Measurements from ENCODE around the gene TOR1A.

TOR1A gene

GRCh38 chr9:129852579-129852978 lies 28.6 kb upstream of the TOR1A start:
- no peak for DNase-seq (ENCODE audit: low read depth in 2 of 2, low spot score in 1 of 2)

DNA sequence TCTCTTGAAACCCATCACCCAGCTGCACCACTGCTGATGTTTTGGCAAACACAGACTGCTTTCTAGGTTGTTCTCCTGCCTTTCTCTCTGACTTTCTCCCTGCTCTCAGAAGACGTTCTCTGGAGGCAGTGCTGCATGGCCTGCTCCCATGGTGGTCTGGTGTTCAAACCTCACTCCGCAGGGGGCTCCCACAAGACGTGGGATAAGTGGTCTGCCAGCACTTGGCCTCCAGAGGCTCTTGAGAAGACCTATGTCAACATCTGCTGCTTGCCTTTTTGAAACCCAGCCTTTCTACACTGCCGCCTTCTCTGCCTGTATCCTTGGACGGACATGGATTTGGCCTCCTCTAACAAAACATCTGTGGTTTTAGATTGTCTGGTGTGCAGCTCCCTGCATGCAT lies 27.9 kb upstream of the TOR1A start:
- DNase-seq (ENCODE audit: low read depth in 2 of 2, low spot score in 1 of 2), result no peak

DNA sequence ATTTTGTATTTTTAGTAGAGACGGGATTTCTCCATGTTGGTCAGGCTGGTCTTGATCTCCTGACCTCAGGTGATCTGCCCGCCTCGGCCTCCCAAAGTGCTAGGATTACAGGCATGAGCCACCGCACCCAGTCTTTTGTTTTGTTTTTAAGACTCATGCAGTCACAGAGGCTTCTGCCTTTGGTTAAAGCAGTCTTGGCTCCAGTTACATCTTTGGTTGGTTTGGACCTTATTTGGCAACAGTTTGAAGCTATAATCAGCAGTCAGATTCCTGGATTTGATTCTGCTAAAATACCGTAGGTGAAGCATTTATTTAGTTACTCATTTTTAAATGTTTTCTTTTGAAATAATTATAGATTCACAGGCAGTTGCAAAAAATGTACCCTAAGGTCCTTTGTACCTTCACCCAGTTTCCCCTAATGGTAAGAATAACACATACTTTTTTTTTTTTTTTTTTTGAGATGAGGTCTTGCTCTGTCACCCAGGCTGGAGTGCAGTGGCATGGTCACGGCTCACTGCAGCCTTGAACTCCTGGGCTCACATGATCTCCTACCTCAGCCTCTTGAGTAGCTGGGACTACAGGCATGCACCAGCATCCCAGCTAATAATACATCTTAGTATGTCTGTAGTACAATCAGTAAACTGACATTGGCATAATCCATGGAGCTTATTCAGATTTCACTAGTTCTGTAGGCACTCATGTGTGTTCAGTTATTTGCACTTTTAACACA lies 27.1 kb upstream of the TOR1A start:
- DNase-seq (ENCODE audit: low read depth in 2 of 2, low spot score in 1 of 2), result no peak

DNA sequence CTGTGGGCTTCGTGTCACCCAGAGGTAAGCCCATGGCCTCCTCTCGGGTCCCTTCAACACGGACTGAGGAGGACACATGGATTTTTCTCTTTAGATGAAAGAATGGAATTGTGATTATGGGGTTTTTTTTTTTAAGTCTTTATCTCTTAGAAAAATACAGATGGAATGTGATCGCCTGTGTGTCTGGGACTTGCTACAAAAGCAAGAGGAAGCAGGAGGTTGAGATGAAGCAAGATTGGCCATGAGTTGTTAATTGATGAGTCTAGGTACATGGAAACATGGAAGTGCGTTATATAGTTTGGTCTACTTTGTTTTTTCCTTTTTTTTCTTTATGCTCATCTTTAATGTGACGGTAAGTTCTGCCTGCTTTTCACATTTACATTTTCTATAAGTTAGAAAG lies 26.0 kb upstream of the TOR1A start:
- DNase-seq (ENCODE audit: low read depth in 2 of 2, low spot score in 1 of 2), result no peak

DNA sequence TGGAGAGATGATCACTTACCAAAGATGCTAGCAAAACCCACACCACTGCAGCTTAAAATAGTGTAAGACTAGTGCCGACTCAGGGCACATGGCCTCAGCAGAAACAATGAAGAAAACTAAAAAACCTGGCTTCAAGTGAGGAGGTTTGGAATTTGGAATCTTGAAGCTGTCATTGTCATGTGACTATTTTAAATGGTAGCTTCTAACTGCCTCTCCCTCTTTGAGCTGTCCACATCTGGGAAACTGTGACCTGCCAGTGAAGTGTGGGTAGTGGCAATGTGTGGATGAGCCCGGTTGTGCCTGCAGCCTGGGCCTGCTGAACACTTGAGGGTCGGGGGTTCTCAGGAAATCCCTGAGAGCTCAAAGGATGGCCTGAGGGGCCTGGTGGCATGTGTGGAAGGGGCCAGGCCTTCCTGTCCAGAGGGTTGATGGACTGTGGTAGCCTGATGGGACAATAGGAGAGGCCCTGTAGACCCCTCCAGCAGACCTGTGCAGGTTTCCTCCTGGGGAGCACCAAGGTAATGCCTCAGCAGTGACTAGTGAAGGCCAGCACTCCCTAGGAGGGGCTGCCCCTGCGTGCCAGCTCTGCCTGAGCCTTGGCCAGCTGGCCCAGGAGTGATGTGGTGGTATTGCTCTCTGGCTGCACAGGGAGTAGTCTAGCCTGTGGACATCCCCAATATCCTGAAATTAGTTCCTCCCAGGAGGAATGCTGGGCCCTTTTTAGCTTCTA lies 24.9 kb upstream of the TOR1A start:
- no peak for DNase-seq (ENCODE audit: low read depth in 2 of 2, low spot score in 1 of 2)

- no peak for DNase-seq (ENCODE audit: low read depth in 2 of 2, low spot score in 1 of 2)
Observed at GRCh38 chr9:129845373-129845772, 21.4 kb upstream of the TOR1A start.

DNA sequence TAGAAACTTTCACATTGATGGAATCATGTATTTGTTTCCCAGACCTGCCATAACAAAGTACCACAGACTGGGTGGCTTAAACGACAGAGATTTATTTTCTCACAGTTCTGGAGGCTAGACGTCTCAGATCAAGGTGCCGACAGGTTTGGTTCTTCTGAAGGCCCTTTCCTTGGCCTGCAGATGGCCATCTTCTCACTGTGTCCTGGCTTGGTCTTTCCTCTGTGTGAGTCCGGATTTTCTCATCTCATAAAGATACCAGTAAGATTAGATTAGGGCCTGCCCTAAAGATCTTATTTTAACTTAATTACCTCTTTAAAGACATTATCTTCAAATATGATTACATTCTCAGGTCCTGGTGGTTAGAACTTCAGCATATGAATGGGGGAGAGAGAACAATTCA lies 17.1 kb upstream of the TOR1A start:
- DNase-seq (ENCODE audit: low read depth in 2 of 2, low spot score in 1 of 2), result no peak

DNA sequence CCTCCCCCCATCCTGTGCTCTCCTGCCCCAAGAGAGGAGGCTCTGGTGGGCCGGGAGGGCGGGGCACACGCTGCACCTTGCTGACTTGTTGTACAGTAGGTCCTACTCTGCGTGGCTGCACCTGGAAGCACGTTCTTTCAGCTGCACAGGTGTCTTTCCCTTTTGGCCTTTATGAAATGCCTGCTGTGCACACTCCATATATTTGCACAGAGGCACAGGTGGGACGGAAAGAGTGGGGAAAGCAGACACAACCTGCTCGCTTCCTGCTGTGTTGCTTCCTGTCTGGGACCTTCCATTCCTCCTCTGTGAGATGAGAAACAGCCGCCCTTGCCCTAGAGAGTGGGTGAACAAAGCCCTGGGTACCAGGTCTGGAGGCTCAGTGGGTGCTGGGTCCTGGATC lies 16.1 kb upstream of the TOR1A start:
- DNase-seq (ENCODE audit: low read depth in 2 of 2, low spot score in 1 of 2), result no peak

- no peak for DNase-seq (ENCODE audit: low read depth in 2 of 2, low spot score in 1 of 2)
Observed at GRCh38 chr9:129839324-129840023, 15.5 kb upstream of the TOR1A start.

DNA sequence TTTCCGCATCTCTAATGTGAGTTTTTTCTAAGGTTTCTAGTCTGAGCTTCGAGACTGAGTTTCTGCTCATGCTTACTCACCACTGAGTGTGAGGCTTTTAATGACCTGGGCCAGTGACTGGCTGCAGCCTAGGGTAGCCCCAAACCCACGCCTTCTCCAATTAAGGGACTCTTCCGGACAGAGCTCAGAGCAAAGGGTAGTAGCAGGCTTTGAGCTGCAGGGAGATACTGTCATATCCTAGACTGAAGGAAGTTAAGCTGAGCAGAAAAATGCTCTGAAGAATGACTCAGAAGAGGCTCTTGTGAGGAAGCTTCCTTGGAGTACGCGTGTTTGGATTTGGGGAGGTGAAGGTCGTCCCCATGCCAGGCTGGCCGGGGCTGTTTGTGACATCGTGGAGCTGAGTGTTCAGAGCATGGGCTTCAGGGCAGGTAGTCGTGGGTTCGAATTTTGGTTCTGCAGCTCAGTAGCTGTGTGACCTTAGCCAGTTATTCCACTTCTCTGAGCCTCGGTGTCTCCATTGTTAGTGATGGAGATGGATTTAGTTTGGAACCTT lies 14.8 kb upstream of the TOR1A start:
- no peak for DNase-seq (ENCODE audit: low read depth in 2 of 2, low spot score in 1 of 2)

DNA sequence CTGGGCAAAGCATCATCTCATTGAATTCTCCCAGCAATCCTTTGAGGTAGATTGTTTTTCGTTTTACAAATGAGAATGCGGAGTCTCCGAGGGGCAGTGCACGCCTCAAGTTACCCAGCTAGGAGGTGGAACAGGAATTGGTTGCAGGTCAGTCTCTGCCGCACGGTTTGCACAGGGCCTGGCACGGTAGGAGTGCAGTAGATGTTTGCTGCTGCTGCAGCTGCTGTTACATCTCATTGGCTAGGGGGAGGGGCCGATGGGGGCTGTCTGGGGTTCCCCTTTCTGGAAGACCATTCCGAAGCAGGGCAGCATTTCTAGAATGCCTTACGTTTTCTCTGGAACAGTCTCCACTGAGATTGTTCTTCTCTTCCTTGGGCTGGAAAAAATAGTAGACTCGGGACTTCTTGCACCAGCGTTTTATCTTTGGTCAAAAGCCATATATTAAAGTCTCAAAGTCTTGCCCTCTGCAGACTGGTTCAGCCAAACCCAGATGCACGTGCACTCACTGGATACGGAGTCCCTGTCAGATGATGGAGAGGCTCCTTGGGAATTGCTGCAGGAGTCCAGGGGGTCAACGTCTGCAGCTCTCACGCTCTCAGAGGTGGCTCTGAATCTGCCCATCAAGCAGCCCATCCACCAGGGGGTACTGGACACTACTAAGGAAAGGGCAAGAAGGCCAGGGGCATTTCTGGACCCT lies 12.5 kb upstream of the TOR1A start:
- peak in 1 of 2 donors; percentile 21 for DNase-seq (ENCODE audit: low read depth in 2 of 2, low spot score in 1 of 2)

DNA sequence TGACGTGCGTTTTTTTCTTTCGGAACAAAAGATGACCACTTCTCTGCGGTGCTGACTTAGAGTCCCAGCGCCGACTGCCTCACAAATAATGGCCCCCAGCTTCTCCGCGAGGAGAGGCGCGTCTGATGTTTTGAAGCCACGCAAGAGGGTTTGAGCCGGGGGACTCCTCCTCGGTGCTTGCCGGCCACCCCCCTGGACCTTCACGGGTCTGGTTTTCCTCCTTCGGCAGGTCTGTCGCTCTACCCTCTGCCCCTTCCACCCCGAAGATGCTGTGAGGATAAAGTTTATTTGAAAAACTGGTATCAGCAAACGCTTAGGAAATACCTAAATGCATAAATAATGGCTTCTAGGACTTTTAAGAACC lies 11.9 kb upstream of the TOR1A start:
- DNase-seq (ENCODE audit: low read depth in 2 of 2, low spot score in 1 of 2), result no peak

DNA sequence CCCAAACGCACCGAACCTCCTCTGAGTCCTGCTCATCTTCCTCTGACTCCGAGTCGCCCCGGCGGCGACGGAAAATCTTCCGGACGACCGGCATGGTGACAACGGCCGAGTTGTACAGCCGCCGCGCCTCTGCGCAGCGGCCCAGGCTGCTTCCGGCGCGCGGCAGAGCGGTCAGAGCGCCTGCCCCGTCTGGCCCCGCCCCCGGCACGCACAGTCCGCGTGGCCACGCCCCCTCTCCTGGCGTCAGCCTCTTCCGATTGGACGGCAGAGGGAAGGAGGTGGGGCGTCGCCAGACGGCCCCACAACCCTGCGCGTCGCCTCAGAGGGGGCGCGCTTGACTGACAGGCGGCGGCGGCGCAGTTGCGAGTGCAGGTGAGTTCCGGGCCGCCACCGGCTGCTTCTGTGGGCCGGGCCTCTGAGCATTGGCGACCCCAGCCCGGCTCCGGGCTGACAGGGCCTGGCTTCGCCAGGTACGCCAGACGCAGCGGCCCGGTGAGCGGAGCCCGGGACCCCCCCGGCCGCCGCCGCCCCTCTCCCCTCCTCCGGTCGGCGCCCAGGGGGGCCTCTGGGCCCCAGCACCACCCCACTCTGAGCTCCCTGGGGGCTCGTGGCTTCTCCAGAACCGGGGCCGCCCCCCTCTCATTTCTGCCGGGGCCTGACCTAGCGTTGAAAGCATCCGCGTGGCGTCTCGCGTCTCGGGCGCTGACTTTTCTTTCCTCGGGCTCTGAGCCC lies 11.4 kb upstream of the TOR1A start, which contains the start of the genes C9orf78 and USP20:
Gene C9orf78 (minus strand): TSS at position 148 of the 732 bp plus-strand sequence. CDS start 54 bp downstream, at position 94.
Gene USP20 (plus strand): TSS at position 331 of the 732 bp plus-strand sequence. CDS start 17,098 bp downstream, outside the sequence.
- DNase-seq (ENCODE audit: low read depth in 2 of 2, low spot score in 1 of 2), result peak; percentile 87 to 93

DNA sequence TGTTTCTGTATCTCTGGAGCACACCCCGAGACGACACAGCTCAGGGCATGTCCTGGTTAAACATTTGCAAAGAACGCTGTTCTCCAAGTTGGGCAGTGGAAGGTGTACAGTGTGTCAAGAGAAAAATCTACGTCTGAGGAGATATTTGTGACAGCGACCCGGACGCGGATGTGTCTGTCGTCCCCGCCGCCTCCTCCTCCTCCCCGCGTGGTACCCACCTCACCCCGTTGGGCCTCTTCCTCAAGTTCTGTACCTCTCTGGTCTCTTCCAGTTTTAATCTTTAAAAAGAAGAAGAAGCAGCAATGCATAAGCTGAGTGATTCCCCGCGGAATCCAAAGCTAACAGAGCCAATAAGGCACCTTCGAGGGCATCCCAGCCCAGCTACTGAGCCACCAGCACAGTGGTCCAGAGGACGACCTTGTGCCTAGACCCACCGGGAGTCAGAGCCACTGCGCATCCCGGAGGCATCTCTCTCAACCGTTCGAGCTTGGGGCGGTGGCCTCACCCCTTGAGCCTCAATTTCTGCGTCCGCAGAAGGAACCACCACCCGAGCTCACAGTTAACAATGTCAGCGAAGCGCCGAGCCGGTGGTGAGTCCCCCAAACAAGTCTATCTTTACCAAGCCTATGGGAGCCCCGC lies 10.7 kb upstream of the TOR1A start:
- no peak for DNase-seq (ENCODE audit: low read depth in 2 of 2, low spot score in 1 of 2)

GRCh38 chr9:129832982-129833381 lies 9.0 kb upstream of the TOR1A start:
- no peak for DNase-seq (ENCODE audit: low read depth in 2 of 2, low spot score in 1 of 2)

DNA sequence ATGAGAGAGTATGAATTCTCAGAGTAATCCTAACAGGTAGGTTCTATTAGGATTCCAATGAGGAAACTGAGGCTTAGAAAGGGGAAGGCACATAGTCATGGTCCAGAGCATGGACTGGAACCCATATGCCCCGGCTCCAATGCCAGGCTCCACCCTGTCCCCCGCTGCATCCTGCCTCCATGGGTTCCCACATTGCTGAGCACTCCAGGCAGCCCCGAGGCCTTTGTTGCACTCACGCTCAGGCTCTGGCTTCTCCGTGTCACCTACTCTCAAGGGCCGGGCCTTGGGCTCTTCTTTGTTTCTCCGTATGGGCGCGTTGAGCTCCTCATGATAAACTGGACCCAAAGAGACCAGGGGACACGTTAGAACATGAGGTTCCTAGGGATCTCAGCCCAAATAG lies 5.0 kb upstream of the TOR1A start:
- DNase-seq (ENCODE audit: low read depth in 2 of 2, low spot score in 1 of 2), result no peak

DNA sequence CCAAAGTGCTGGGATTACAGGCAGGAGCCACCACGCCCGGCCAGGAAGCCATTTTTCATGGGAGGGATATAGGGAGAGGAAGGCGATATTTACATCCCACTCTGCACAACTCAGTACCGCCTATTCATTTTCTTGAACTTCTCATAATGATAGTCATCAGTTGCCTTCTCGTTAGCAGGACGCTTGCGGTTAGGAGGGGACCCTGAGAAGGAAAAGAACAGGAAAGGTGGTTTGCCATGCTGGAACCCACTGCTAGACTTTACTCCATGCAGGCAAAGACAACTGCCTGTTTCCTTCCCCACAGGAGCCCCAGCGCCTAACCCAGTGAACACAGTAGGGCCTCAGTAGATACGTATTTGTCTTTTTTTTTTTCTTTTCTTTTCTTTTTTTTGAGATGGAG lies 4.1 kb upstream of the TOR1A start:
- no peak for DNase-seq (ENCODE audit: low read depth in 2 of 2, low spot score in 1 of 2)

DNA sequence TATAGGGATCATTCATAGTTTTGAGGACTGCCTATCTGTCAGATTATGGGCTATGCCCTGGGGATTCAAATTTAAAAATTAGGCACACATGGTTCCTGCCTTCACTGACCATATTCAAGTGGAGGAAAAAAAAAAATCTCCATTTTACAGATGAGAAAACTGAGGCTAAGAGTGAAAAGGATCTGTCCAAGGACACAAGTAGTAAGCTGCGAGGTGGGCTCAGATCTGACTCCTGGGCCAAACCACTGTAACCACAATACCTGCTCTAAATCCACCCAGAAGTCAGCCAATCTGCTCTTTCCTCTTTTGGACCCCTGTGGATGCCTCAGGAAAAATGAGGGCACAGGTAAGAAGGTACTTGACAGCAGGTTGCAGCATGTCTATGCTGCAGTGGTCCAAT lies 2.8 kb upstream of the TOR1A start:
- DNase-seq (ENCODE audit: low read depth in 2 of 2, low spot score in 1 of 2), result no peak

DNA sequence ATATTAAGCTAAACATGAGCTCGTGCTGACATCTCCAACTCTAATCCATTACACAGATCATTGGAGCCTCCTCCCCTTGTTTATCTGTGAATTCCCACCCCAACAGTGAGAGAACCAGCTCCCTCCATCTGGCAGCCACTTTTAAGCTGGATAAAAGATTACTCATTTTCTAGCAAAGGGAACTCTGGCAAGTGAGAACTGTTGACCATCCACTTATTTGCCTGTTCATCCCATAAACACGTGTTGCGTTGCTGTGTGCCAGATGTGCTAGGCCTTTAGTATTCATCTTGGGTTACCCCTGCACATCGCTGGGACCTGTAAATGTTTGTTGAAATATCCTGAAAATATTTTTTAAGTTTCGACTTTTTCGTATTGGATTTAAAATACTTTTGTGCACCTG lies 2.4 kb upstream of the TOR1A start:
- DNase-seq (ENCODE audit: low read depth in 2 of 2, low spot score in 1 of 2), result no peak

DNA sequence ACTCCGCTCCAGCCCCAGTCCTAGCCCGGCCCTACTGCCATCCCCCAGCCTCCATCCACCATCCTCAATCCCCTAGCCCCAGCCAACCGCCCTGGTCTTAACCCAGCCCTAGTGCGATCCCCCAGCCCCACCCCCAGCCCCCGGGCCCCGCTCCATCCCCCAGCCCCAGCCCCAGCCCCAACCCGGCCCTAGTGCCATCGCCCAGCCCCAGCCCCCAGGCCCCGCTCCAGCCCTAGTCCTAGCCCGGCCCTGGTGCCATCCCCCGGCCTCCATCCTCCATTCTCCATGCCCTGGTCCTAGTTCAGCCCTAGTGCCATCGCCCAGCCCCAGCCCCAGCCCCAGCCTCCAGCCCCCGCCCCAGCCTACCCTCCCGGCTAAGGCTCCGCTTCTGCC lies 398 bp downstream of the TOR1A start:
- no peak for DNase-seq (ENCODE audit: low read depth in 2 of 2, low spot score in 1 of 2)

All from stimulated activated CD8-positive, alpha-beta memory T cell treated with anti-CD3 and anti-CD28 coated beads, Interleukin-4, amount 100 ng/mL, for 4 hours (primary cell).